Activated CD8-positive, alpha-beta memory T cell treated with anti-CD3 and anti-CD28 coated beads for 1 hour (primary cell): ENCODE data around the gene RPA1.
A peak's percentile ranks its signal among the peaks of the same experiment; 100 is the strongest.
"Not testable (repeated sequence)": the region's sequence is repeated elsewhere in the genome, so short reads cannot be mapped to it uniquely, and the experiment has no call there.

ENCODE experiments used
- DNase-seq, 2 donors: peaks; one replicate each; pipeline ENCODE4 v3.0.0-alpha.2; 2020; ENCODE audit warnings: low read depth in 1 of 2; ENCODE audit errors: extremely low read depth in 1 of 2

The RPA1 gene

GRCh38 chr17:1810450-1811103, 19.2 kb upstream of the RPA1 start:
- DNase-seq = no peak

GRCh38 chr17:1813088-1813487, 16.7 kb upstream of the RPA1 start:
- DNase-seq = no peak

DNA sequence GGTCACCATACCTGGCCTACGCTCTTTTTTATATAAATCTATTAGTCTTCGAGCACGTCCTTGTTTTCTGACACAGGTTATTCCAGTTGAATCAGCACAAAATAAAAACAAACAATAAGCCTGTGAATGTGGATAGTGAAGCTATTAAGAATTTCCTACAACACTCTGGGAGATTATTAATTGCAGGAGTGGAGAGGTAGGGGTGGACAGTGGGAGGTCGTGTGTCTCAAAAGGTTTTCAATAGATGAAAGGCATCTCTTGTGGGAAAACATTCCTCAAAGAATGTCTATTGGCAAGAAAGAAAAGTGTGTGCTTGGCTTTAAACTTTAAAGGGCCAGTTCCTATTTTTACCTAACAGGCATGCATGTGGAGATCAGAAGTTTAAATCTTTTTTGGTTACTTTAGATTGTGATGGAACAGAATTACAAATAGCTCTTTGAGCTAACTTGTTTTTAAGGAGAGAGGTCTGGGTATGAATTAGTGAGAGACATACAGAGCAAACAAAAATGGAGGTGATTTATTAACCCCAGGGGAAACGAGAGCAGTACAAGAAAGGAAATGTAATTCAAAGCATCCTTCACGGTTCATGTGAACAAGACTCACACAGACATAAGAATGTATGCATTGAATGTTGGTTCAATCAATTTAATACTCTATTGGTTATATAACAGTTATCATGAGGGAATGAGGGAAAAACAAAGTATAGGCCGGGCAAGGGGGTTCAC, 9.1 kb upstream of the RPA1 start:
- DNase-seq = no peak

- DNase-seq = no peak
Measured at GRCh38 chr17:1829216-1829591, 601 bp upstream of the RPA1 start.

GRCh38 chr17:1830288-1830687, 483 bp downstream of the RPA1 start:
- no peak for DNase-seq

GRCh38 chr17:1834380-1835149, 4.8 kb downstream of the RPA1 start:
- DNase-seq = no peak

DNA sequence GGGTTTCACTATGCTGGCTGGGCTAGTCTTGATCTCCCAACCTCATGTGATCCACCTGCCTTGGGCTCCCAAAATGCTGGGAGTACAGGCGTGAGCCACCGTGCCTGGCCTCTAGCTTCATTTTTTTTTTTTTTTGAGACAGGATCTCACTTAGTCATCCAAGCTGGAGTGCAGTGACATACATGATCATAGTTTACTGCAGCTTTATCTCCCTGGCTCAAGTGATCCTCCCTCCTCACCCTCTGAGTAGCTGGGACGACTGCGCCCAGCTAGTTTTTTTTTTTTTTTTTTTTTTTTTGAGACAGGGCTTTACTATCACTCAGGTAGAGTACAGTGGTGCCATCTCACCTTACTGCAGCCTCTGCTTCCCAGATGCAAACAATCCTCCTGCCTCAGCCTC, 9.7 kb downstream of the RPA1 start:
- DNase-seq = no peak

GRCh38 chr17:1843947-1844346, 14.1 kb downstream of the RPA1 start:
- DNase-seq = no peak

DNA sequence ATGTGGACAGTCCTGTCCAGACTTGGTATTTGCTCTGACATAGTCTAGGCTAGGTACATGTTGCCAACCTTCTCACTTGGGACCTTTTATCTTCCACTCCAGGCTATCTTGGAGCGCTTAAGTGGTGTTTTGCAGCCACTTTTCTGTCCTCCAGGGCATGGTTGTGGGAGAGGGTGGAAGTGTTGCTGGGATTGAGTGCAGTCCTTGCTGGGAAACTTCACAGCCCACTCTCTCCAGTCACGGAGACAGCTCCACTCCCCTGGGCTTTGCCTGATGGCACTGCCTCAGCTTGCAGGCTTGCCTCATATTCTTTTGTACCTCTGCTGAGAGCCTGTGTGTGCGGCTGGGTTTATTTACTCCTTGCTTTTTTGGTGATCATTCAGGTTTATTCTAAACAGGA, 17.4 kb downstream of the RPA1 start:
- no peak for DNase-seq

- DNase-seq = no peak
Measured at GRCh38 chr17:1852327-1852726, 22.5 kb downstream of the RPA1 start.

- DNase-seq = no peak
Measured at GRCh38 chr17:1853698-1854097, 23.9 kb downstream of the RPA1 start.

DNA sequence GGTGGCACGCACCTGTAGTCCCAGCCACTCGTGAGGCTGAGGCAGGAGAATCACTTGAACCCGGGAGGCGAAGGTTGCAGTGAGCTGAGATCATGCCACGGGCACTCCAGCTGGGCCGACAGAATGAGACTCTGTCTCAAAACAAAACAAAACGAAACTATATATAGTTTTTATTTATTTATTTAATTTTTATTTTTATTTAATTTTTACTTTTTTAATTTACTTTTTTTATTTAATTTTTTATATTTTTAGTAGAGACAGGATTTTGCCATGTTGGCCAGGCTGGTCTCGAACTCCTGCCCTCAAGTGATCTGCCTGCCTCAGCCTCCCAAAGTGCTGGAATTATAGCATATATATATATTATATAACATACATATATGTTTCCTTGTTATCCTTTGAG, 26.7 kb downstream of the RPA1 start:
- not testable (repeated sequence) for DNase-seq

DNA sequence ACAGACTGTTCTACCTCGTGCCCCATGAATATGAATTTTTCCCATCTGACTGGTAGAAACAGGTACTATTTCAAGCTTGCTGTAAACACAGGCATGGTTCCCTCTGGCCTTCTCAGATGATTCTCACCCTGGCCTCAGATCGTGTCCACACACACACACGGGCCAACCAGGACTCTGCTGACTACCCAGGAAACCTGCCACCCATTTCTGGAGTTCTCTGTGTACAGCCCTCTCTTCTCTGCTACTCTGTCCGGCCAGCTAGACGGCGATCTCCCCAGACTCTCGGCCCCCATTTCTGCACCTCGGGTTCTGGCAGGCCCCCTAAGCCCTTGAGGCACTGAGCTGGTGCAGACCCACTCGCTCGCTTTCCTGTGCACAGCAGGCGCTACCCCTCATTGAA, 31.2 kb downstream of the RPA1 start:
- DNase-seq = no peak

- DNase-seq = no peak
Measured at GRCh38 chr17:1861391-1862010, 31.7 kb downstream of the RPA1 start.

GRCh38 chr17:1865252-1866037, 35.6 kb downstream of the RPA1 start:
- peak in 1 of 2 donors; percentile 8 for DNase-seq

DNA sequence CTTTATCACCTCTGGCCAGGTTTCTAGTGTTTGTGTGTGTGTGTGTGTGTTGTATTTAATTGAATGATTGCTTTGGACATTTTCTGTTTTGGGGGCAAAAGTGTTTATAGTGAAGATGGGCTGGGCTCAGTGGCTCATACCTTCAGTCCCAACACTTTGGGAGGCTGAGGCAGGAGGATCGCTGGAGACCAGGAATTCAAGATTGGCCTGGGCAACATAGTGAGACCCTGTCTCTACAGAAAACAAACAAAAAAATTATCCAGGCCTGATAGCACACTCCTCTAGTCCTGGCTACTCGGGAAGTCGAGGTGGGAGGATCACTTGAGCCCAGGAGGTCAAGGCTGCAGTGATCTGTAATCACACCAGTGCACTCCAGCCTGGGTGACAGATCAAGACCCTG, 37.5 kb downstream of the RPA1 start:
- DNase-seq = no peak

DNA sequence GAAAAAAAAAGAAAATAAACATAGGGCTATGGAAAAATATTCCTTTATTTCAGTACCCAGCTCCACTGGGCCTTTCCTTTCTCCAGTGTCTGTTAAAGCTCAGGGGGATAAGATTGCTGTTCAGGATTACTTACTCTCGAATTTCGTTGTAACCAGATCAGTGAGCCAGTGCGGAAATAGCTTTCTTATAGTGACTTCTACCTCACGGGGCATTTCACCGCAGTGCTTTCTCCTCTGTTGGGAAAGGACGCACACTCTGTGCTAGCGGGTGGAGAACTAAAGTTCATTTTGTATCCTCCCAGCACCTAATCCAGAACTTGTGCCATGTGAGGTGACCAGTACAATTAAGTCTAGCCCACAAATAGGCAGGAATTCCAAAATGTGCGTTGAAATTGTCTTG, 38.3 kb downstream of the RPA1 start:
- no peak for DNase-seq

DNA sequence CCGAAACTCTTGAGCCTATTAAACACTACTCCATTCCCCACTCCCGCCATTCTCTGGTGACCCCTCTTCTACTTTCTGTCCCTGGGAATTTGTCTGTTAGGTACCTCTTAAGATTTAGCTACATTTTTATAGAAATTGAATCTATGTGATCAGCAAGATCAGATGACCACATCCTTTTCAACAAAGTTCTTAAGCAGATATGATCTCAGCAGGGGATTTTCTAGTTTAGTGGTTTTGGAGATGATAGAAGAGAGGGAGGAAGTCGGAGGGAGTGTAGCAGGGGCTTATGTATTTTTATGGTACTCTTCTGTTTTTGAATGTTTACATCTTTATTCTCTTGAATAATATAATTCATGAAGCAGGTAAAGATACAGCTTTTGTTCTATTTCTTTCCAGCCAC, 40.8 kb downstream of the RPA1 start:
- DNase-seq = no peak

- no peak for DNase-seq
Measured at GRCh38 chr17:1871756-1872155, 42.0 kb downstream of the RPA1 start.

DNA sequence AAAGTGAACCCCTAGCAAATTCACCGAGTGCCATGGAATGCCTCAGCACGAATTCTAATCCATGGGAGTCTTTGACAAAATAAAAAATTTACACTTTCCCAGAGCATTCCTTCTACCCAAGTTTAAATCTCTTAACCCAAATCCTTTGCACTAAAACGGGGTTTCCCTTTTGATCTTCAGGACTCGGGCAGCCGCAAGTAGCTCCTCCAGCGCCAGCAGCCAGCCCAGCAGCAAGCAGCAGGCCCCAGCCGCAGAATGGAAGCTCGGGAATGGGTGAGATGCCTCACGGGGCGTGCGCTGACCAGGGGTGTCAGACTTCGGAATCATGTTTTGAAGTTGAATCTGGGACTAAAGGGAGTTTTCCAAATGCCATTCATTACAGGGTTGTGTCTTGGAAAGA, 42.4 kb downstream of the RPA1 start:
- DNase-seq = no peak

GRCh38 chr17:1872976-1873375, 43.2 kb downstream of the RPA1 start:
- DNase-seq = no peak
